GM19372 (cell line): ENCODE data around the gene PDCD5.

ENCODE experiments used
- ATAC-seq: cut with Tn5 transposase; IDR thresholded peaks from one replicate; pipeline ENCODE4 v1.9.1; 2021; ENCODE audit warnings: mild to moderate bottlenecking, low read depth, moderate library complexity; ENCODE audit not compliant: unreplicated experiment

Gene PDCD5

DNA sequence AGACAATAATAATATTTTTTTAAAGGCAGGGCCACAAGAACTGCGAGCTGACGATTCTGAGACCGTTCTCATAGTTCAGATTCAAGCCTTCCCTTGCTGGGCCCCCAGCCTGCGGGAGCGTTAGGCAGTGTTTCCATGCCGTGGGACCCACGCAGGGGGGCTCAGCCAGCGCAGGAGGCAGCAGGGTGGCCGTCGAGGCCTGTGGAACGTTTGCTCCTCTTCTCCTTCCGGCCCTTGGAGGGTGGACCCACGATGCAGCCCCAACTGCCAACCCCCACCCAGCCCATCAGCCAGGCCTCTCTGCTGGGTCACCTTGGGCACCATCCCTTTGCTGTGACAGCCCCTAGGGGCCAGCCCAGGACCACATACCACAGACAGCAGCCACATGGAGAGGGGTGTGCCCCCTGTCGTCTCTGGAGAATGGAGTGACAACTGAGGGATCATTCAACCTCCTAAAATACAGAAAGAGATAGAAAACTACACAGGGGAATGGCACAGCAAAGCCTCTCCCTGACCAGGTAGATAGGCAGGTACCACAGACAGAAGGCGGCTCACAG lies 46.8 kb downstream of the PDCD5 start:
- ATAC-seq: no peak

DNA sequence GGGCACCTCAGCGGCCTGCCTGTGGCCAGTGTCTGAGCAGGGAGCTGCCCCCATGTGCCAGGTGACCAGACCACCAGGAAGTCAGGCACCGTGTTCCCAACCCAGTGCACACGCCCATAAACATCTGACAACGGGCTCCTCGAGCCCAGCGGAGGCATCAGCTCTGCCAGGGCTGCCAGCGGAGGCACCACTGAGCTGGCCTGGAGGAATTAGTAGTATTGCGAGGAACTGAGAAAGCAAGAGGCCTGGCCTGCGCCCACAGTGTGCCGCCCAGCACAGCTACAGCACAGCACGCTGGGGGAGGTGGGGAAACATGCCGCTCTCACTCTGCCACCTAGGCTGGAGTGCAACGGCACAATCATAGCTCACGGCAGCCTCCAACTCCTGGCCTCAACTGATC lies 49.3 kb downstream of the PDCD5 start:
- ATAC-seq: no peak

DNA sequence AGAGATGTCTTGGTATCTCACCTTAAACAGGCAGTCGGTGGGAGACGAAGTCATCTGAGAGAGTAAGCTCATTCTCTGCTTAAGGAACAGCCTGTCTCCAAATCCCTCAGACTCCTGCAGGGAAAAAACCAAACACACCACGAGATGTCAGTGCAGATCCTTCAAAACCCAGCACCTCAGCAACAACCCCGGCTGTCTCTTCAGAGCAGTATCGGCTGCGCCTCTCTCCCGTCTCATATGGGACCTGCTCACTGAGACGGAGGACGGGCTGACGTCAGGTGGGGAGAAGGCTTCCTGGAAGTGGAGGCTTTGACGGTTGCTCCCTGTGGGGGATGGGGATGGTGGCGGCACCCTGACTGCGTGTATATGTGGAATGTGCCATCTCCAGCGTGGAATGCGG lies 50.4 kb downstream of the PDCD5 start:
- ATAC-seq: no peak
